Skeletal muscle tissue (tissue), 4 donors: ENCODE data around the gene CNTNAP2. TPM values are rescaled to one million over a fixed set of nuclear protein-coding genes. Genes with fewer than 3 reads are reported as not detected.
"Not testable (repeated sequence)": the region's sequence is repeated elsewhere in the genome, so short reads cannot be mapped to it uniquely, and the experiment has no call there.

Source experiments
- H3K27ac ChIP-seq: one replicate; pipeline ENCODE4 v1.7.0; 2013; ENCODE audit warnings: mild to moderate bottlenecking, low read depth, low read length, inconsistent platforms
- H3K27me3 ChIP-seq, 3 donors: one replicate each; pipeline ENCODE4 v1.7.0; 2013; ENCODE audit warnings: low read length in 3 of 3; ENCODE audit not compliant: control insufficient read depth in 3 of 3, insufficient read depth in 3 of 3
- H3K36me3 ChIP-seq, 3 donors: one replicate each; pipeline ENCODE4 v1.7.0; 2013; ENCODE audit warnings: low read length in 3 of 3; ENCODE audit not compliant: control insufficient read depth in 3 of 3, insufficient read depth in 3 of 3
- H3K4me1 ChIP-seq, 3 donors: one replicate each; pipeline ENCODE4 v1.7.0; 2013; ENCODE audit warnings: low read length in 3 of 3, mild to moderate bottlenecking in 3 of 3; ENCODE audit not compliant: control insufficient read depth in 3 of 3, insufficient read depth in 3 of 3
- H3K4me3 ChIP-seq, 3 donors: one replicate each; pipeline ENCODE4 v1.7.0; 2013; ENCODE audit warnings: low read length in 3 of 3
- H3K9ac ChIP-seq, 3 donors: one replicate each; pipeline ENCODE4 v1.7.0; 2013; ENCODE audit warnings: low read length in 3 of 3, mild to moderate bottlenecking in 3 of 3, moderate library complexity in 2 of 3, low read depth in 1 of 3
- H3K9me3 ChIP-seq, 3 donors: one replicate each; pipeline ENCODE4 v1.7.0; 2013; ENCODE audit warnings: low read length in 3 of 3; ENCODE audit not compliant: control insufficient read depth in 3 of 3
- total RNA-seq: library from RNA; depleted of rRNA; stranded (reverse); fragments of >200 nt; gene quantifications from one replicate; pipeline ENCODE4 v1.2.3, GENCODE V29; 2014
- donor health status: Osteomylitis.

The CNTNAP2 gene
- total RNA-seq, 1 donor from 2014 or later = 14.1 TPM

DNA sequence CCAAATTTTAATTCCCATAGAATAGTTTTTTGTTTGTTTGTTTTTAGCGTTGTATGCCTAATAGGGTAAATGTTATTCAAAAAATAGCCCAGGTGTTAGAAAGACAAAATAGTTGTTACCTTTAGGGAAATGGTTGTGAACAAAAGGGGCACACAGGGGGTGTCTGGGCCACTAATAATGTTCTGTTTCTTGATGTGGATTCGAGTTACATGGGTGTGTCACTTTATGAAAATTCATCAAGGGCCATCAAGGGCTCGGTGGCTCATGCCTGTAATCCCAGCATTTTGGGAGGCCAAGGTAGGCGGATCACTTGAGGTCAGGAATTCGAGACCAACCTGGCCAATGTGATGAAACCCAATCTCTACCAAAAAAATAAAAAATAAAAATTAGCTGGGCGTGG, 1942.2 kb downstream of the CNTNAP2 start:
- Histone ChIP-seq H3K36me3 (no peaks in the 10 kb centered on the region), H3K4me1 (no peaks in the 10 kb centered on the region), H3K27me3 (no peaks in the 10 kb centered on the region), H3K27ac (no peak overlapping the region), H3K9me3 (no peaks in the 10 kb centered on the region), H3K9ac (no peak overlapping the region), H3K4me3 (no peak overlapping the region)

GRCh38 chr7:148060724-148061123, 1944.1 kb downstream of the CNTNAP2 start:
- no peaks in the 10 kb centered on the region for H3K4me1 ChIP-seq

GRCh38 chr7:148078111-148078510, 1961.5 kb downstream of the CNTNAP2 start:
- H3K9me3 ChIP-seq, H3K36me3 ChIP-seq, H3K9ac ChIP-seq, H3K27ac ChIP-seq, H3K4me3 ChIP-seq, H3K27me3 ChIP-seq, H3K4me1 ChIP-seq: not testable (repeated sequence)

More at GRCh38 chr7:148060724-148061123, 1944.1 kb downstream of the CNTNAP2 start:
- Histone ChIP-seq H3K27ac (no peak overlapping the region), H3K9ac (no peak overlapping the region), H3K9me3 (no peaks in the 10 kb centered on the region), H3K27me3 (no peaks in the 10 kb centered on the region), H3K4me3 (no peak overlapping the region), H3K36me3 (no peaks in the 10 kb centered on the region)

DNA sequence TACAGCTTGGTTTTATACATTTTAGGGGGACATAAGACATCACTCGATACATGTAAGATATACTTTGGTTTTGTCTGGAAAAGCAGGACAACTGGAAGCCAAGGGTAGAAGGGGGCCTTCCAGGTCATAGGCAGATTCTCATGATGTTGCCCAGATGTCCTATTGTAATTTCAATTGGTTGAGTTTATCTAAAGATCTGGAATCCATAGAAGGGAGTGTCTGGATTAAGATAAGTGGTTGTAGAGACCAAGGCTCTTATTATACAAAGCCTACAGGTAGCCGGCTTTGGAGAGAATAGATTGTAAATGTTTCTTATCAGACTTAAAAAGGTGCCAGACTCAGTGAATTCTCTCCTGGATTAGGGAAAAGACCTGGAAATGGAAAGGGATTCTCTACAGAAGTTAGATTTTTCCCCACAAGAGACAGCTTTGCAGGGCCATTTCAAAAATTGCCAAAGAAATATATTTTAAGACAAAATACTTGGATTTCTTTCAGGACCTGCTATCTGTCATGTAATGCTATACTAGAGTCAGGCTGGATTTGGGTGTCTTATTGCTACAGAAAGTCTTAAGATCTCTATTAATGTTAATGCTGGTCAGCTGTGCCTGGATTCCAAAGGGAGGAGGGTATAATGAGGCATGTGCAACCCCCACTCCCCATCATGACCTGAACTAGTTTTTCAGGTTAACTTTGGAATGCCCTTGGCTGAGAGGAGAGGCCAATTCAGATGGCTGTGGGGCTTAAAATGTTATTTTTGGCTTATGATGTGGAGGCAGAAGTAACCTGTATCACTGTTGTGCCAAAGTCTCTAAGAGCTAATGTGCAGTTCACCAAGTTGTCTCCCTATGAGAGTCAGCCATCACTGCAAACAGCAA, 1962.8 kb downstream of the CNTNAP2 start:
- no peak overlapping the region for H3K9ac ChIP-seq
- no peaks in the 10 kb centered on the region for H3K27me3 ChIP-seq

DNA sequence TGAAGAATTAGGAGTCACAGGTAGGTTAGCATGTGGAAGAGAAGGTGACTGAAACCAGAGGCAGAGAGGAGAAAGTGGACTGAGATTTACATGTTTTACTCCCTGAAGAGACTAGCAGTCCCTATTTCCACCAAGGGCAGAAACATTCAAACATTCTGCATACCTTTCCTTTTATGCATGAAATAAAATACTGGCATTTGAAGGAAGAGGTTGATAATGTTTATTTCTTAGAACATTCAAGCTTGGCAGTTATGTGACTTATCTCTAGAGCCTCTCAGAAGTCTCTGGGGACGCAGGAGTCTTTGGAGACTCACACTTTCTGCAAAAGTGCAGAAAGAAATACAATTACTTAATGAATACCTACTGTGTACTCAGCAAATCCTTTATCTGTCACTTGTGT, 1966.8 kb downstream of the CNTNAP2 start:
- H3K9me3 ChIP-seq = no peaks in the 10 kb centered on the region
- no peaks in the 10 kb centered on the region for H3K36me3 ChIP-seq
- H3K27me3 ChIP-seq = no peaks in the 10 kb centered on the region
- no peak overlapping the region for H3K4me3 ChIP-seq
- H3K9ac ChIP-seq = no peak overlapping the region
- H3K27ac ChIP-seq = no peak overlapping the region
- H3K4me1 ChIP-seq = no peaks in the 10 kb centered on the region

More for the DNA sequence above, 1962.8 kb downstream of the CNTNAP2 start:
- Histone ChIP-seq H3K36me3 (no peaks in the 10 kb centered on the region), H3K27ac (no peak overlapping the region), H3K4me1 (no peaks in the 10 kb centered on the region), H3K9me3 (peaks cover 0 to 2% (median 0%) of the 10 kb centered on the region in 3 donors), H3K4me3 (no peak overlapping the region)

GRCh38 chr7:148084138-148084537, 1967.5 kb downstream of the CNTNAP2 start:
- Histone ChIP-seq H3K27me3 (no peaks in the 10 kb centered on the region), H3K27ac (no peak overlapping the region), H3K4me1 (no peaks in the 10 kb centered on the region), H3K9me3 (peaks cover 0 to 2% (median 0%) of the 10 kb centered on the region in 3 donors), H3K36me3 (no peaks in the 10 kb centered on the region), H3K4me3 (no peak overlapping the region), H3K9ac (no peak overlapping the region)

GRCh38 chr7:148091882-148092281, 1975.3 kb downstream of the CNTNAP2 start:
- Histone ChIP-seq H3K4me1 (no peaks in the 10 kb centered on the region), H3K9me3 (peaks cover 0 to 2% (median 0%) of the 10 kb centered on the region in 3 donors)

DNA sequence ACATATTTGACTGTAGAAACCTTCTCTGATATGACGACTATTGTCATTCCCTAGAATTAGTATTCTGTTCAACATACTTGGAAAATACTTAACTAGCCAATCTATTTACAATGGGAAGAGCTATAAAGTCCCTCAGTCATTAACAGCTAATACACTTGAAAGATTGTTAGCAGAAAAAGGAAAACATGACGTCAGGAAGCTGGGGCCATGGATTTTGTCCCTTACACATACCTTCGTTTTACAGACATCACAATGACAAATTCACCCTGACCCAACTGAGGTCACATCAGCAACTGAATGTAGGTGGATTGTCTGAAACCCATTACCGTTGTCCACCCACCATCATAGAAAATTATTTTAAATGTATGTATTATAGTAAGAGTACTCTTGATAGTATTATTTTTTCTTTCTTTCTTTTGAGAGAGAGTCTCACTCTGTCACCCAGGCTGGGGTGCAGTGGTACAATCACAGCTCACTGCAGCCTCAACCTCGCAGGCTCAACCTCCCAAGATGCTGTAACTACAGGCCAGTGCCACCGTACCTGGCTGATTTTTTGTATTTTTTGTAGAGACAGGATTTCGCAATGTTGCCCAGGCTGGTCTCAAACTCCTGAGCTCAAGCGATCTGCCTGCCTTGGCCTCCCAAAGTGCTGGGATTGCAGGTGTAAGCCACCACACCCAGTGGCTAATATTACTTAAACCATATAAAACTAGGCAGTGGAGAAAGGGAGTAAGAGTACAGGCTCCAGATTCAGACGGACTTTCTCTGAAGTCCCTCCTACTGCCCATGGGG, 1977.0 kb downstream of the CNTNAP2 start:
- peaks cover 0 to 1% (median 0%) of the 10 kb centered on the region in 3 donors for H3K9me3 ChIP-seq
- H3K36me3 ChIP-seq = no peaks in the 10 kb centered on the region
- H3K27ac ChIP-seq = no peak overlapping the region
- H3K9ac ChIP-seq = no peak overlapping the region
- H3K4me1 ChIP-seq = no peaks in the 10 kb centered on the region
- no peak overlapping the region for H3K4me3 ChIP-seq
- H3K27me3 ChIP-seq = no peaks in the 10 kb centered on the region

More at GRCh38 chr7:148091882-148092281, 1975.3 kb downstream of the CNTNAP2 start:
- H3K36me3 ChIP-seq = no peaks in the 10 kb centered on the region
- no peak overlapping the region for H3K9ac ChIP-seq
- H3K4me3 ChIP-seq = no peak overlapping the region
- no peaks in the 10 kb centered on the region for H3K27me3 ChIP-seq
- no peak overlapping the region for H3K27ac ChIP-seq

DNA sequence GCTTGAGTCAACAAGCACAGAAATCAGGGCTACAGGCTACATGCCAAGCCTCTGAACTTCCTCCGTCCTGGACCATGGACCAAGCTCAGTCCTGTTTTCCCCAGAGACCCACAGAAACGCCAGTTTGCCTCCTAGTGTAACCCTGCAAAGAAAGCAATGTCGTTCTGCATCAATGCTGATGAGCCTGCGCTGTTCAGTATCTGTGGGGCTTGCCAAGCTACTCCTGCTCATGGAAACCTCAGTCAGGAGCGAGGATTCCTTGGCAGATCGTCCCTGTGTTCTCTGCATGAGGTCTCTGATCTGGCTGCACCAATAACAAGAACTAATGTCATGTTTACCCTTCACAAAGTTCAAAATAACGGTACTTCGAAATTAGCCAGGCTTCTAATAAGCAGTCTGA, 1978.5 kb downstream of the CNTNAP2 start:
- H3K27me3 ChIP-seq = no peaks in the 10 kb centered on the region
- H3K36me3 ChIP-seq = no peaks in the 10 kb centered on the region
- no peaks in the 10 kb centered on the region for H3K4me1 ChIP-seq
- H3K9ac ChIP-seq = no peak overlapping the region
- no peak overlapping the region for H3K27ac ChIP-seq
- H3K9me3 ChIP-seq = no peaks in the 10 kb centered on the region
- H3K4me3 ChIP-seq = no peak overlapping the region
